GM21723 (cell line): ENCODE data around the gene ELANE.

ENCODE experiments used
- ATAC-seq: cut with Tn5 transposase; IDR thresholded peaks from one replicate; pipeline ENCODE4 v1.9.1; 2021; ENCODE audit warnings: mild to moderate bottlenecking, moderate library complexity; ENCODE audit not compliant: unreplicated experiment

ELANE gene

GRCh38 chr19:852136-853013 lies at the start of gene ELANE:
ELANE (plus strand) TSS chr19:852303; CDS start chr19:852329, 26 bp downstream.
- ATAC-seq, result no peak

- no peak for ATAC-seq
Observed at GRCh38 chr19:802498-803098, 49.5 kb upstream of the ELANE start.

- no peak for ATAC-seq
Observed at GRCh38 chr19:803099-803561, 49.0 kb upstream of the ELANE start.

- ATAC-seq, result no peak
Observed at GRCh38 chr19:803686-804418, 48.3 kb upstream of the ELANE start.

- no peak for ATAC-seq
Observed at GRCh38 chr19:804419-805165, 47.5 kb upstream of the ELANE start.

- ATAC-seq, result no peak
Observed at GRCh38 chr19:805166-805551, 46.9 kb upstream of the ELANE start.

GRCh38 chr19:805600-806550 lies 46.2 kb upstream of the ELANE start:
- no peak for ATAC-seq

- no peak for ATAC-seq
Observed at GRCh38 chr19:806815-807421, 45.2 kb upstream of the ELANE start.

GRCh38 chr19:807627-808422 lies 44.3 kb upstream of the ELANE start:
- no peak for ATAC-seq

- ATAC-seq, result no peak
Observed at GRCh38 chr19:808423-808775, 43.7 kb upstream of the ELANE start.

GRCh38 chr19:810077-810855 lies 41.8 kb upstream of the ELANE start:
- no peak for ATAC-seq

- no peak for ATAC-seq
Observed at GRCh38 chr19:810883-811489, 41.1 kb upstream of the ELANE start.

GRCh38 chr19:811506-812048 lies 40.5 kb upstream of the ELANE start:
- ATAC-seq, result no peak

GRCh38 chr19:812049-812746 lies 39.9 kb upstream of the ELANE start:
- ATAC-seq, result no peak

- no peak for ATAC-seq
Observed at GRCh38 chr19:812747-813218, 39.3 kb upstream of the ELANE start.
